GM12892 (cell line): ENCODE measurements around the gene ZHX3.

Experiments
- DNase-seq: peaks from one replicate; pipeline ENCODE4 v3.0.0; 2011; ENCODE audit not compliant: insufficient read length
- FAIRE-seq: peaks from 2 replicates; lab custom pipeline; 2011; peaks lifted over from hg19 to GRCh38; lab: Jason Lieb, UNC
- POLR2A ChIP-seq: IDR thresholded peaks from 2 replicates; pipeline ENCODE4 v1.6.1; 2011; ENCODE audit warnings: low read depth, low read length, control low read depth
- POLR2AphosphoS5 ChIP-seq: IDR thresholded peaks from 2 replicates; pipeline ENCODE4 v1.6.1; 2011; ENCODE audit warnings: low read depth, low read length, control low read depth
- TAF1 ChIP-seq: IDR thresholded peaks from 2 replicates; pipeline ENCODE4 v1.6.1; 2011; ENCODE audit warnings: low read depth, mild to moderate bottlenecking, control low read depth, low read length, borderline replicate concordance

The ZHX3 gene

DNA sequence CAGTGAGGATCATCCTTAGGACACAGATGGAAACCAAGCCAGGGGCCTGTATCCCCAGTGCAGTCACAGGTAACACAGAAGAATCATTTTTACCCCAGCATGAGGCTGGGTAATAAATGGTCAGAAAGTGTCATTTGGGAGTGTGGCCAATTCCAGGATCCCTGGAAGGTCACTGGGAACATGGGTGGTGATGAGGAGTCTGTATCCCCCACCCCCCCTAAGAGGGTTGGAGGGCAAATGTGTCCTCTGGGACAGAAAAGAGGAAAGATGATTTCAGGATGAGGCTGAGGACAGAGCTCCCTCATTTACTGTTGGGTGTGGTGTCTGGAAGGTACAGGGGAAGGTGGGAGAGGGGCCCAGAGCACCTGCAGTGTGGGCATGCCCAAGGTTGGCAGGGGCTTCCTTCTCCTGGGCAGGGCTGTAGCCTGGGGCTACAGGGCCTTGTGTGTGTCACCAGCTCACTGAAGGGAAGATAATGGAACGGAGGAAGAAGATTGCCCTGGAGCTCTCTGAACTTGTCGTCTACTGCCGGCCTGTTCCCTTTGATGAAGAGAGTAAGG is 145.7 kb downstream of the ZHX3 start:
- DNase-seq (no peak), FAIRE-seq (no peak)
- TF ChIP-seq TAF1 = no peak
- no peak; the same call in 1 of the 2 replicates for TF ChIP-seq POLR2A
- no peak for TF ChIP-seq POLR2AphosphoS5

DNA sequence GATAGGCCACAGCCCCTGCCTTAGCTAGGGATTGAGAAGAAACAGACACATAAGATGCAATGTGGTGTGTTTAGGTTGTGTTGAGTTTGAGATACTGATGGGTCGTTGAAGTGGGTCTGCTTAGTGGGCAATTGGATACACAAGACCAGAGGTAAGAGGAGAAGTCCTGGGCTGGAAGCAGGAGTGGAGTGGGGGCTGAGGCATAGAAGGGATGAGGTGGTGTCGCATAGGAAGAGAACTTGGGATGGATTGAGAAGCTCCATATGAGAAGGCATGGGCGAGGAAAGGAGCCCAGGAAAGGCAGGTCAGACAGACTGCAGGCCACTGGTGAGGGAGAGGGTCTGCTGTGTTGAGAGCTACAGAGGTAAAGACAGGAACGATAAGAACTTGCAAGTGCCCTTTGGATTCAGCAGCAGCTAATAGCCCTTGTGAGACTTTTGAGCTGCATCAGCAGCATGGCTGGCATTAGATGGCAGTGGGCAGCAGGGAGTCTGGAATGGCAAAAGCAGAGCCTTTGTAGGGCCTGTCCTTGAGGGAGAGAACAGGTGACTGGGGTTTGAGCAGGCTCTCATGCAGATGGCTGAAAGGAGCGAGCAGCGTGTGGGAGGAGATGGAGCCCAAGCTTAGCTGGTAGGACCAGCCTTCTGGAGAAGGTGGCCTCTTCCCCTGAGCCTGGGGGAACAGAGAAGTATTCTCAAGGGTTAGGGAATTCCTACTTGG is 147.0 kb downstream of the ZHX3 start:
- DNase-seq (no peak), FAIRE-seq (no peak)
- no peak for TF ChIP-seq POLR2AphosphoS5
- TF ChIP-seq TAF1 = no peak
- no peak for TF ChIP-seq POLR2A

DNA sequence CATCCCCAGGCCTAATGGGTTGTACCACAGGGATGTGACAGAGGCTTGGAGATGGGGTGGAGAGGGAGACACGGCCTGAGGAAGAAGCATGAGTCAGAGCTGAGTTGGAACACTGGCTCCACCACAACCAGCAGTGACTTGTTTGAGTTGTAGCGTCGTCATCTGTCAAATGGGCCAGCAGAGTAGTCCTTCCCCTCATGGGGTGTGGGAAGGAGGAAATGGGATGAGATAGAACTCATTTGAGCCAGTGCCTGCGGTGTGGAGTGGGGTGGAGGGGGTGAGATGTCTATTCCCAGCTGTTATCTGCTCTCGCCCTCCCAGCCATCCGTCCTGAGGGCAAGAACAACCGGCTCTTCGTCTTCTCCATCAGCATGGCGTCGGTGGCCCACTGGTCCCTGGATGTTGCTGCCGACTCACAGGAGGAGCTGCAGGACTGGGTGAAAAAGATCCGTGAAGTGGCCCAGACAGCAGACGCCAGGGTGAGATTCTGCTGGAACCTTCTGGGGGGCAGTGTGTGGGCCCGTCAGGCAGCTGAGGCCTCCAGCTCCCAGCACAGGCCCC is 147.7 kb downstream of the ZHX3 start:
- FAIRE-seq (no peak), DNase-seq (no peak)
- TF ChIP-seq POLR2AphosphoS5 = no peak
- no peak for TF ChIP-seq POLR2A
- TF ChIP-seq TAF1 = no peak

DNA sequence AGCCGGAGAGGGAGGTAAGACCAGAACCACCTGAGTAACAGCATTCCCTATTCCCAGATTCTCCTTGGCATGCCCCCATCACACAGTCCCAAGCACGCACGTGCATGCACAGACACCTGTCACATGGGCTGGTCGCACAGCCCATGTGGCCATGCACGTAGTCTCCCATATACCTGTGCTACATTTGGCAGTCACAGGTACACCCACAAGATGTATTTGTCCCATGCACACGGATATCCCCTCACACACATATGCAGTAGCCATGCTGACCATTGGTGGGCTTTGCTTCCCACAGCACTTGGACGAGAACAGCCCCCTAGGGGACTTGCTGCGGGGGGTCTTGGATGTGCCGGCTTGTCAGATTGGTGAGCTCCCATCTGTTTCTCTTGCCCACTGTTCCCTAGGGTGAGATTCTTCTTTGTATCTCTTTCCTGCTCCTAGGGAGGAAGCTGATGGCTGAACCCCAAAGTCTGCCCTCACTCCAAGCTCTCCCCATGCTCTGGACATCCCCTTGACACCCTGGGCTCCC is 148.3 kb downstream of the ZHX3 start:
- TF ChIP-seq TAF1 (no peak), POLR2AphosphoS5 (no peak), POLR2A (no peak)
- FAIRE-seq = no peak

DNA sequence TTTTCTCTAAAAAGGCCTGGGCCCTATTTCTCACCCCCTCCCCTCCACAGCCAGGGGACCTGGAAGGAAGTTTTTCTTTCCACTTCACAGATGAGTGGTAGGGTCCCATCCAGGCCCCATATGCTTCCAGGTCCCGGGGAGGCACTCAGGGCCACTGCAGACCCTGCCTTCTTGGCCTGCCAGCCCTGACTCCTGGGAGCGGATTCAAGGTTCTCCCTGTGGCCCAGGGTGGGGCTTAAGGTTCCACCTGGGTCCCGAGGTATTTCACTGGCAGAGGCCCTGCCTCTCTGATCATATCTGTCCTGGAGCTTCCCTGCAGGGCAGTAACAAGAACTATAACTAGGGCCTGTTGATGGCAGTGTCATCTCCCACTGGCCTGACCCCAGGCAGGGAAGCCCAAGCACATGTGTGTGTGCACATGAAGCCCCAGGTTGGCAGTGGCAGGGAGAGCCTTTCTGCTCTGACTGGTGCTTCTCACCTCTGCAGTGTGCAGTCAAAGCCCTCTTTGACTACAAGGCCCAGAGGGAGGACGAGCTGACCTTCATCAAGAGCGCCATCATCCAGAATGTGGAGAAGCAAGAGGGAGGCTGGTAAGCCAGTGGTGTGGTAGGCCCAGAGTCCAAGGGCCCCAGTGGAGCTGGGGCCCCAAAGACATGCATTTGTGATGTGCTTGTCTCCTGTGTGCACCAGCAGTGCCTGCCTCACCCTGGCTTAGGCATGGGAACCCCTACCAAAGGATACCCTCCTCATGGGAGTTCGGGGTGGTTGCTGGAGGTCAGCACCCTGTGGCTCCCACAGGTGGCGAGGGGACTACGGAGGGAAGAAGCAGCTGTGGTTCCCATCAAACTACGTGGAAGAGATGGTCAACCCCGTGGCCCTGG is 149.0 kb downstream of the ZHX3 start:
- FAIRE-seq = no peak
- DNase-seq = no peak
- TF ChIP-seq POLR2AphosphoS5 = no peak
- no peak for TF ChIP-seq TAF1
- TF ChIP-seq POLR2A = no peak

More for the DNA sequence above, 148.3 kb downstream of the ZHX3 start:
- DNase-seq = no peak

DNA sequence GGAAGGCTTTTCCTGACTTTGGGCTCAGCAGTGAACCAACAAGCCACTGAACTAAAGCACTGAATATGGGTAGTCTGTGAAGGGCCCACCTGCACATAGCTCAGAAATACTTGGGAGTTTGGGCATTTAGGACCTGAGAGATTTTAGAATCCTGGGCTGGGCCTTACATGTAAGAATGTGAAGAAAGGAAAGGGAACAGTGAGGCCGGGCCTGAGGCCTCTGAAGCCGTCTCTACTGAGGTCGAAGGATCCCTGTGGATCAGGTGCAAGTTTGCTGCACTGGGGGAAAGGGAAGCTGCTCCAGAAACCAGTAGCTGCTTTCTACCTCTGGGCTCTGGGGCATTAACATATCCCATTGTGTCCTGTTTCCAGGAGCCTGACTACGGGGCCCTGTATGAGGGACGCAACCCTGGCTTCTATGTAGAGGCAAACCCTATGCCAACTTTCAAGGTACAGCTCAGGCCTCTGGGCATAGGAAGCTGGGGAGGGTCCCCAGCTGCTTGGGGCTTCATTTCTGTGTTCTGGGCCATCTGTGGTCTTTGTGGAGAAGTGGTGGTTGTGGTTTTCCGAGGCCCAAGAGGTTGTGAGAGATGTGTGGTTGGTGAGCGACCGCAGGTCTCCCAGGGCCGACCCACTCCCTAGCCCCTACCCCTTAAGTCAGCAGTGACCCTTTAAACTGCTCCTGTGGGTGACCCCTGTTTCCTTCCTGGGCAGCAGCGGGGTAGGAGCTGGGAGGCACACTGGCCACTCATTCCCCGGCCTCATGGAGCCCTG is 149.9 kb downstream of the ZHX3 start:
- peak; percentile 78 for FAIRE-seq
- TF ChIP-seq TAF1 (no peak), POLR2AphosphoS5 (no peak), POLR2A (no peak)
- no peak for DNase-seq

DNA sequence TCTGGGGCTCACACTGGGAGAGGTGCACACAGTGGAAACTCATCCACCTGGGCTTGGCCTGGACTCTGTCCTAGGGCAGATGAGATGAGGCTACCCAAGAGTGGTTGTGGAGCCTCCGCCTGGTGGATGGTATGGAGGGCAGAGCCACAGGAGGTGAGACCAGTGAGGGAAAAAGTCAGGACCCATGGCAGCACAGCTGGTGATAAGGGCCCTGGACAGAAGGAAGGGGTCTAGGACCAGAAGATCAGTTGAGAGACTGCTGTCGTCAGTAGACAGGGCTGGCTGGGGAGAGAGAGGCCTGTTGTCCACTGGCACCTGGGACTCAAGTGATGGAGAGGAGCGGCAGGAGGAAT is 150.4 kb downstream of the ZHX3 start:
- TF ChIP-seq POLR2A (no peak), TAF1 (no peak), POLR2AphosphoS5 (no peak)
- FAIRE-seq = no peak
- DNase-seq = no peak

DNA sequence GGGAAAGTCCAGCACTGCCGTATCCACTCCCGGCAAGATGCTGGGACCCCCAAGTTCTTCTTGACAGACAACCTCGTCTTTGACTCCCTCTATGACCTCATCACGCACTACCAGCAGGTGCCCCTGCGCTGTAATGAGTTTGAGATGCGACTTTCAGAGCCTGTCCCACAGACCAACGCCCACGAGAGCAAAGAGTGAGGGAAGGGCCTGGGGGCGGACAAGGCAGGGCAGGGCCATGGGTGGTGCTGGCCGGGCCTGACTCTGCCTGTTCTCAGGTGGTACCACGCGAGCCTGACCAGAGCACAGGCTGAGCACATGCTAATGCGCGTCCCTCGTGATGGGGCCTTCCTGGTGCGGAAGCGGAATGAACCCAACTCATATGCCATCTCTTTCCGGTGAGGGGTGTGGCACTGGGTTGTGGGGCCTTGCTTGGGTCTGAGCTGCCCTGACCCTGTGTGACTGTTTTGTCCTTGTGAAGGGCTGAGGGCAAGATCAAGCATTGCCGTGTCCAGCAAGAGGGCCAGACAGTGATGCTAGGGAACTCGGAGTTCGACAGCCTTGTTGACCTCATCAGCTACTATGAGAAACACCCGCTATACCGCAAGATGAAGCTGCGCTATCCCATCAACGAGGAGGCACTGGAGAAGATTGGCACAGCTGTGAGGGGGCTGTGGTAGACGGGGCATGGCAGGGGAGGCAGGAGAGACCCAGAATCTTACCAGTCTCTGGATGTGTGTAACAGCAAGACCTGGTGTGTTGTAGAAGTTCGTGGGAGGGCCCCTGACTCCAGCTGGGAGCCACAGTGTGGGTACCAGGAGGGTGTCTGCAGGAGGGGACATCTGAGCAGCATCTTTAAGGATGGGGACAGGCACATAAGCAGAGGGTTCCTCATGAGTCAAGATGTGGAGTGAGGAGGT is 151.1 kb downstream of the ZHX3 start:
- FAIRE-seq = no peak
- no peak for DNase-seq
- no peak for TF ChIP-seq POLR2AphosphoS5
- no peak for TF ChIP-seq POLR2A
- no peak for TF ChIP-seq TAF1

DNA sequence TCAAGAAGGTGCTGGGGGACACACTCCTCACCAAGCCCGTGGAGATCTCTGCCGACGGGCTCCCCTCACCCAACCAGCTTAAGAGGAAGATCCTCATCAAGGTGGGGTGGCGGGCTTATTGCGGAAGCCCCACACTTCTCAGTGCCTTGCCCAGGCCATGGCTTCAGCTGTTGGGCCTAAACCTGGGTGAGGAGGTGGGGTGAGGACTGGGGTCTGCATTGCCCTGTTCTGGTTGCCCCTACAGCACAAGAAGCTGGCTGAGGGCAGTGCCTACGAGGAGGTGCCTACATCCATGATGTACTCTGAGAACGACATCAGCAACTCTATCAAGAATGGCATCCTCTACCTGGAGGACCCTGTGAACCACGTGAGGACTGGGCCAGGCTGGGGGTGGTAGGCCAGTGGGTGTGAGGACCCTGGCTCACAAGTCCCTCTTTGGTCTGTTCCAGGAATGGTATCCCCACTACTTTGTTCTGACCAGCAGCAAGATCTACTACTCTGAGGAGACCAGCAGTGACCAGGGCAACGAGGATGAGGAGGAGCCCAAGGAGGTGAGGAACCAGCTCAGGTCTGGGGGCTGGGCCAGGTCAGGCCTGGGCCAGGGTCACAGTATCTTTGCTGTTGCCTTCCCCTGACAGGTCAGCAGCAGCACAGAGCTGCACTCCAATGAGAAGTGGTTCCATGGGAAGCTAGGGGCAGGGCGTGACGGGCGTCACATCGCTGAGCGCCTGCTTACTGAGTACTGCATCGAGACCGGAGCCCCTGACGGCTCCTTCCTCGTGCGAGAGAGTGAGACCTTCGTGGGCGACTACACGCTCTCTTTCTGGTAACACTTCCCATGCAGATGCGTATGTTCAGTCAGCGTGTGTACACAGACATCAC is 152.3 kb downstream of the ZHX3 start:
- FAIRE-seq = no peak
- TF ChIP-seq POLR2A = no peak
- TF ChIP-seq TAF1 = no peak
- no peak for TF ChIP-seq POLR2AphosphoS5
- no peak for DNase-seq

DNA sequence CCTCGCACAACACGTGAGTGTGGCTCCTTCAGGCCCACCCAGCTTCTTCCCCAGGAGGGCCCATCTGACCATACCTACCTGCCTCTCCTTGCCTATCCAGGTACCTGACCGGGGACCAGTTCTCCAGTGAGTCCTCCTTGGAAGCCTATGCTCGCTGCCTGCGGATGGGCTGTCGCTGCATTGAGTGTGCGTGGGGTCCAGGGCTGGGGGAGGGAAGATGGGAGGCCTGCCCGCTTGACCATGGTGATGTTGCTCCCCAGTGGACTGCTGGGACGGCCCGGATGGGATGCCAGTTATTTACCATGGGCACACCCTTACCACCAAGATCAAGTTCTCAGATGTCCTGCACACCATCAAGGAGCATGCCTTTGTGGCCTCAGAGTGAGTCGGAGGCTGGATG is 153.7 kb downstream of the ZHX3 start:
- DNase-seq (no peak), FAIRE-seq (no peak)
- no peak for TF ChIP-seq POLR2AphosphoS5
- no peak for TF ChIP-seq TAF1
- TF ChIP-seq POLR2A = no peak
